MM.1S (cell line): Measurements from ENCODE around the gene CASQ1.

ENCODE experiments used
- DNase-seq: peaks from one replicate; pipeline ENCODE4 v3.0.0-alpha.2; 2015
- H2AFZ ChIP-seq: fragments of 300-600 bp; sonication (generic); 2 replicates; pipeline ENCODE4 v1.6.0; 2016; ENCODE audit warnings: antibody characterized with exemption, low read length
- H3F3A ChIP-seq: fragments of 300-600 bp; sonication (generic); 2 replicates; pipeline ENCODE4 v1.6.1; 2016; ENCODE audit warnings: mild to moderate bottlenecking, antibody characterized with exemption, low read length, moderate library complexity, mixed read lengths; ENCODE audit not compliant: insufficient read depth
- H3K27ac ChIP-seq: fragments of 300-600 bp; sonication (generic); 2 replicates; pipeline ENCODE4 v1.5.1; 2016; ENCODE audit warnings: mild to moderate bottlenecking, low read length
- H3K27me3 ChIP-seq: fragments of 300-600 bp; sonication (generic); replicated peaks from 2 replicates; pipeline ENCODE4 v1.6.0; 2016; ENCODE audit warnings: low read length; ENCODE audit not compliant: insufficient read depth
- H3K36me3 ChIP-seq: fragments of 300-600 bp; sonication (generic); replicated peaks from 2 replicates; pipeline ENCODE4 v1.6.1; 2016; ENCODE audit warnings: mild to moderate bottlenecking, low read length, mixed read lengths; ENCODE audit not compliant: insufficient read depth
- H3K4me1 ChIP-seq: fragments of 300-600 bp; sonication (generic); 2 replicates; pipeline ENCODE4 v1.6.1; 2016; ENCODE audit warnings: low read length, mixed read lengths
- H3K4me2 ChIP-seq: fragments of 300-600 bp; sonication (generic); 2 replicates; pipeline ENCODE4 v1.6.0; 2016; ENCODE audit warnings: low read depth, low read length
- H3K4me3 ChIP-seq: fragments of 300-600 bp; sonication (generic); 2 replicates; pipeline ENCODE4 v1.5.1; 2016; ENCODE audit warnings: low read length, mixed read lengths
- H3K79me2 ChIP-seq: fragments of 300-600 bp; sonication (generic); 2 replicates; pipeline ENCODE4 v1.6.1; 2016; ENCODE audit warnings: mixed run types, low read length, mixed read lengths
- H3K9ac ChIP-seq: fragments of 300-600 bp; sonication (generic); 2 replicates; pipeline ENCODE4 v1.6.1; 2016; ENCODE audit warnings: low read length, mixed read lengths
- H3K9me2 ChIP-seq: fragments of 300-600 bp; sonication (generic); replicated peaks from 2 replicates; pipeline ENCODE4 v1.6.1; 2016; ENCODE audit warnings: mild to moderate bottlenecking, low read length, mixed read lengths; ENCODE audit not compliant: insufficient read depth
- H3K9me3 ChIP-seq: fragments of 300-600 bp; sonication (generic); replicated peaks from 2 replicates; pipeline ENCODE4 v1.6.1; 2016; ENCODE audit warnings: mild to moderate bottlenecking, low read length, mixed read lengths; ENCODE audit not compliant: insufficient read depth
- H4K20me1 ChIP-seq: fragments of 300-600 bp; sonication (generic); 2 replicates; pipeline ENCODE4 v1.6.1; 2016; ENCODE audit warnings: mild to moderate bottlenecking, low read length, moderate library complexity, mixed read lengths; ENCODE audit not compliant: insufficient read depth
- EZH2 ChIP-seq: fragments of 300-600 bp; sonication (generic); optimal IDR thresholded peaks from 2 replicates; pipeline ENCODE3; 2017; ENCODE audit warnings: low read depth, mild to moderate bottlenecking, antibody characterized with exemption, low read length, mixed read lengths
- EZH2phosphoT487 ChIP-seq: fragments of 300-600 bp; sonication (generic); IDR thresholded peaks from 2 replicates; pipeline ENCODE4 v1.6.1; 2018; ENCODE audit warnings: antibody characterized with exemption, low read length
- TF ChIP-seq, protein P1 (sequence below): fragments of 300-600 bp; sonication (generic); IDR thresholded peaks from 2 replicates; pipeline ENCODE4 v1.5.1; 2016; ENCODE audit warnings: antibody characterized with exemption, low read length, mixed read lengths

CASQ1 gene

DNA sequence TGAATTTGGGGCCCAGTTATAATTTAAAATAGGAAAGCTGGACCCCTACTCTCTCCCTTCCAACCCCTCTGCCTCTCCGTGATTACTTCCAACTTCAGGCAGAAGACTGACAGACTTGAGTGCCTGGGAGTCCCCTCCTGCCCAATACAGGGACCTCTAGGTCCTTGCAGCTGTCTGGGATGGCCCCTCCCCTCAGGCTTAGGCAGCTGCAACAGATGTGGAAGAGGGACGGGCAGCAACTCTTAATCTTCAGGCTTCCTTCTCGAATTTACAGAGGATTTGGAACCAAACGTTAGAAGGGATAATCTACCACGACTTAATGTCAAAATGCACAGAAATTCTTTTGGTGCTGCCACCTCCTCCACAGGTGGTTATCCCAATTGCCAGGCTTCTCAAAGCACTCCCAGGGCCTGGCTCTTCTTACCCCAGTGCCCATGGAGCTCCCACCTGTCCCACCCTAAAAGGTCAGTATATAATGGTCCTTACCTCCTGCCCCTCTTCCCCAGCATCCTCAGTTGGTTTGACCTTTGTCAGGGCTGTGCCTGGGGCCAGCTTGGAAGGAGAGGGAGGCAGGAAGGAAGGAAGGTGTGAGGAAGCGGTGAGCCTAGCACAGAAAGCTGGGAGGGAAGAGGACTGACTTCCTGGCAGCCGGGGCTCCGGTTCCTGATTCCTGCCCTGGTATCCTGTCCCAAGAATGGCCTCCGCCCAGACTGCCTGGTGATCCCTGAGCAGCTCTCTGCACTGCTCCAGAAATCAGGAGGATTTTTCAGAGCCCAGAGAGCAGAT lies 17.6 kb downstream of the CASQ1 start:
- Histone ChIP-seq H4K20me1 (no peaks in the 10 kb centered on the region), H3K27me3 (no peaks in the 10 kb centered on the region), H3K9me2 (no peaks in the 10 kb centered on the region), H3K79me2 (peaks cover 57% of the 10 kb centered on the region), H3K9ac (no peak overlapping the region), H2AFZ (no peak overlapping the region), H3K4me1 (peaks cover 24% of the 10 kb centered on the region), H3F3A (peaks cover 30% of the 10 kb centered on the region), H3K9me3 (no peaks in the 10 kb centered on the region), H3K27ac (no peak overlapping the region), H3K36me3 (no peaks in the 10 kb centered on the region), H3K4me3 (no peak overlapping the region), H3K4me2 (no peak overlapping the region)
- TF ChIP-seq EZH2 (no peak), EZH2phosphoT487 (no peak)
- TF ChIP-seq, protein P1, sequence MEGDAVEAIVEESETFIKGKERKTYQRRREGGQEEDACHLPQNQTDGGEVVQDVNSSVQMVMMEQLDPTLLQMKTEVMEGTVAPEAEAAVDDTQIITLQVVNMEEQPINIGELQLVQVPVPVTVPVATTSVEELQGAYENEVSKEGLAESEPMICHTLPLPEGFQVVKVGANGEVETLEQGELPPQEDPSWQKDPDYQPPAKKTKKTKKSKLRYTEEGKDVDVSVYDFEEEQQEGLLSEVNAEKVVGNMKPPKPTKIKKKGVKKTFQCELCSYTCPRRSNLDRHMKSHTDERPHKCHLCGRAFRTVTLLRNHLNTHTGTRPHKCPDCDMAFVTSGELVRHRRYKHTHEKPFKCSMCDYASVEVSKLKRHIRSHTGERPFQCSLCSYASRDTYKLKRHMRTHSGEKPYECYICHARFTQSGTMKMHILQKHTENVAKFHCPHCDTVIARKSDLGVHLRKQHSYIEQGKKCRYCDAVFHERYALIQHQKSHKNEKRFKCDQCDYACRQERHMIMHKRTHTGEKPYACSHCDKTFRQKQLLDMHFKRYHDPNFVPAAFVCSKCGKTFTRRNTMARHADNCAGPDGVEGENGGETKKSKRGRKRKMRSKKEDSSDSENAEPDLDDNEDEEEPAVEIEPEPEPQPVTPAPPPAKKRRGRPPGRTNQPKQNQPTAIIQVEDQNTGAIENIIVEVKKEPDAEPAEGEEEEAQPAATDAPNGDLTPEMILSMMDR: no peak
- DNase-seq: no peak

DNA sequence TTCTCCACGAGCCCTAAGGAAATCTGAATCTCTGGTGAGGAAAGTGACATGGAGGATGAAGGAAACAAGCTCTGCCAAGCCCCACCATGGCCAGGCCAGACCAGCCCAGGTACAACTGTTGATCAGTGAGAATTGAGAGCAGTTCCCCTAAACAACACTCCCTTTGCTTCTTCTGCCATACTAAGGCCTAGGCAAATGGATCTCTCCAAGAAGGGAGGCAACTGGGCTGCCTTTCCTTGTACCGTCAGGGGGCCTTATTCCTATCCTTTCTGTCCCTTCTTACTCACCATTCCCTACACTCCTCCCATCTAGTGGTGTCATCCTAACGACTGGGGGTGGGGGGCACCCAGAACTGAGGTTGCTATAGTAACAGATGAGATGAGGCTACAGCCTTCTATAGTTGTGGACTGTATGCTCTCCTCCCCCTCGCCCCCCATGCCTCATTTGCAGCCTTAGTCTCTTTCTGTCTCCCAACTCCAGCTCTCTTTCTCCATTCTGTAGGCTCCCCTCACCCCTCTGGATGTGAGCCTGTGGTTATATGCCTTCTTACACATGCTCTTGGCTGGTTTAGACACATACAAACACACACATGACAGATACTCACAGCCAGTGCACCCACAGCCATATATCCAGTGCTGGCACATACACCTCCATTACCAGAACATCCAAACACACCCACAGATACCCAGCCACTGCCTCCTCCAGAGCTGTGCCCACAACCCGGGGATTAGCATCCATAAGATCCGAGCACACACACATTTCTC lies 18.4 kb downstream of the CASQ1 start:
- H3K4me3 ChIP-seq: no peak overlapping the region
- H3K4me2 ChIP-seq: no peak overlapping the region
- no peak overlapping the region for H3K27ac ChIP-seq
- H3F3A ChIP-seq: peaks cover 28% of the 10 kb centered on the region
- H4K20me1 ChIP-seq: no peaks in the 10 kb centered on the region
- no peaks in the 10 kb centered on the region for H3K9me3 ChIP-seq
- H3K27me3 ChIP-seq: no peaks in the 10 kb centered on the region
- H3K9me2 ChIP-seq: no peaks in the 10 kb centered on the region
- H3K9ac ChIP-seq: no peak overlapping the region
- no peak overlapping the region for H2AFZ ChIP-seq
- peaks cover 57% of the 10 kb centered on the region for H3K79me2 ChIP-seq
- TF ChIP-seq EZH2: no peak
- TF ChIP-seq EZH2phosphoT487: no peak
- TF ChIP-seq, protein P1: no peak
- peaks cover 24% of the 10 kb centered on the region for H3K4me1 ChIP-seq
- no peak for DNase-seq
- no peaks in the 10 kb centered on the region for H3K36me3 ChIP-seq

DNA sequence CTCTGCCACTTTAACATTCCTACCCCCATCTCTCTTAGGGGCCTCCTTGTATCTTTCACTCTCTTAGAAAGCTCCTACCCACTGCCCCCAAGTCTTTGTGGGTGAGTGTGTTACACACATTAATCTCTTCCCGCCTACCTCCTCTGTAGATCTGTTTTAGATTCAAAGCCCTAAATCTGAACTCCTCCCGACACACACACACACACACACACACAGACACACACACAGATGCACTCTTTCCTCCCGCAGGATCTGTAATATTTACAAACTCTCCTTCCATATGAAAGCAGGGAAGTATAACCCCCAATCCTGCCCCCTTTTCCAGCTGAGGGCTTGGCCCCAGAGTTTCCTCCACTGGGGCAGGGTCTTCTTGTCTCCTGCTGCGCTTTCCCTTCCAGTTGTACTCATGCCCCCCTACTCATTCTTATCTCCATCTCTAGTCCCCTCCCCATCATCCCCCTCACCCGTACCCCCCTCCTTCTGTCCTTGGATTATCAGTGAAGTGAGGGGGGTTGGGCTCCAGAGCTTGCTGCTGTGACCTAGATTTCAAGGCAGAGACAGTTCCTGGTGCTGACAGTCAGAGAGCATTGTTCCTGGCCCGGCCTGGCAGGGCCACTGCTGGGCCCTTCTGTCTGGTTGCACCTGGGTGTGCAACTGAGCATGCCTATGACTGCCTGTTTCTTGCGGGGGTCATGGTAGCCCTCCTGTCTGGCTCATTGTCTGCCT lies 19.1 kb downstream of the CASQ1 start:
- DNase-seq: no peak
- Histone ChIP-seq H2AFZ (no peak overlapping the region), H3K9me3 (no peaks in the 10 kb centered on the region), H3K4me1 (peaks cover 17% of the 10 kb centered on the region), H3K4me3 (no peak overlapping the region), H3K79me2 (peaks cover 57% of the 10 kb centered on the region), H3K4me2 (no peak overlapping the region), H4K20me1 (no peaks in the 10 kb centered on the region), H3K9ac (no peak overlapping the region), H3K27me3 (no peaks in the 10 kb centered on the region), H3K27ac (no peak overlapping the region), H3K36me3 (no peaks in the 10 kb centered on the region), H3F3A (peaks cover 20% of the 10 kb centered on the region), H3K9me2 (no peaks in the 10 kb centered on the region)
- TF ChIP-seq, protein P1: no peak
- TF ChIP-seq EZH2: no peak
- no peak for TF ChIP-seq EZH2phosphoT487
